ENCODE measurements around the gene GFRA1.

Gene GFRA1

DNA sequence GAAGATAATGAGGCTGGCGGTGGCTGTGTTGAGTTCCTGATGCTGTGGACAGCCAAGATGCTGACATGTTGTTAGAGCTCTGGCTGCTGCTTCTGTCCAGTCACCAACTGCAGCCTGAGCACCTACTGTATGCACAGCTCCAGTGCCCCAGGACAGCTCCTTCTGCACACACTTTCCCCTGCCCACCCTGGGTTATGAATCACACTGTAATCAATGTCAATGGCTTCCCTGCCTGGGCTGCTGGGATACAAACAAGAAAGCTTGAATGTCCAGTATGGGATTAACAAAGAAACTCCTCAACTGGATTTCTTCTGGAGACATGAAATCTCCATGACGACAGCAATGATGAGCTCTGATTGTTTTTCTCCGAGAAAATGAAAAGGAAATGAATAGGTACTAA, 172.0 kb downstream of the GFRA1 start:
- no peak for DNase-seq (ENCODE audit: low read depth)

DNA sequence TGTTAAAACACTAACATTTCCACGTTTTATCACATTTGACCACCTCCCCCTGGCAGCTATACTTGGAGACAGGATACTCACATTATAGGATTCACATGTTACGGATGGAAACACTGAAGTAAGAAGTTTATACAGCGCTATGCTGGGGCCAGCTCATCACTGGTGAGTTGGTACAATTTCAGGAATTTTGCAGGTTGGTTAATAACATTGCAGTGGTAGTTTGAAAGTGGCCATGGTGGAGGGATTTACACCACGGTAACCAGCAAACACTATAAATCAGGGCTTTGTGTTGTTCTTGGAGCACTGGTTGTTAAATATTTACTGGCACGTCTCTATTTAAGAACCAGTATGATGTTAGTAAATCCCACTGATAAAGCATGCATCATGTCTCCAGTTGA, 174.0 kb downstream of the GFRA1 start:
- DNase-seq (ENCODE audit: low read depth), result no peak

GRCh38 chr10:116098411-116099022, 174.5 kb downstream of the GFRA1 start:
- no peak for DNase-seq (ENCODE audit: low read depth)

DNA sequence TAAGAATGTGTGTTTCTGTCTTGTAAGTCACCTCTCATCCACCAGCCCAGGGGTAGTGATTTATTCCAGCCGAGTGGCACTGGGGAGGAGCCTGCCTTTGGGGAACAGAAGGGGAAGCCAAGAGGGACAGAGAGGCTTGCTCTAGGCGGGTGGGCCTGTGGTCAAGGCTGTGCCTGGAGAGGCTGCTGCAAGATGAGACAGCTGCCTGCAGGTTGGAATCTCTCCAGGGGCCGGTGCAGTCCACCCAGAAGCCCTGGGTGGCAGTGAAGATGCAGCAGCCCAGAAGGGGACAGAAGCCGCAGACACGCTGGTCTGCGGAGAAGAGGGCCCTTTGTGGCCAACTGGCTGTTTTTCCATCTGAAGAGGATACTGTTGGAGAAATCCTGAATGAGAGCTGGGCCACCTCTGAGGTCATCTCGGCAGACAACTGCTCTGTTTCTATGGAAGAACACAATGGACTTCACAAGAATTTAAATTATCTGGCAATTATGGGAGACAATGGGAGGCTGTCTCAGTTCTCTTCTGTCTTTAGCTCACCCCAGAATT, 175.7 kb downstream of the GFRA1 start:
- DNase-seq (ENCODE audit: low read depth), result no peak

DNA sequence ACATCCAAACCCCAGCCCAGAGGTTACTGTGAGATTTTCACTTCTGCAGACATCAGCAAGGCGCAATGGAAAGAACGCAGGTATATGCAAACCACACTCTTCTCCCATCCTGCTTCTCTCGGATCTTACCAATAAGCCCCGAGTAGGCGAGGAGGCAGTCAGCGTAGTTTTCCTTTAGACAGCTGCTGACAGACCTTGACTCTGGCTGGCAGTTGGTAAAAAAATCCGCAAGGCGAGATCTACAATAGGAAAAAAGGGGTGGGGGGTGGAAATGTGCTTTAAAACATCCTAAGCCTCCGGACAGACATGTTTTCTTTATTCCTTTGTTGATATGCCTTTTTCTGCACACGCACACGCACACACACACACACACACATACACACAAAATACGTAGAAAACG, 176.5 kb downstream of the GFRA1 start:
- no peak for DNase-seq (ENCODE audit: low read depth)

DNA sequence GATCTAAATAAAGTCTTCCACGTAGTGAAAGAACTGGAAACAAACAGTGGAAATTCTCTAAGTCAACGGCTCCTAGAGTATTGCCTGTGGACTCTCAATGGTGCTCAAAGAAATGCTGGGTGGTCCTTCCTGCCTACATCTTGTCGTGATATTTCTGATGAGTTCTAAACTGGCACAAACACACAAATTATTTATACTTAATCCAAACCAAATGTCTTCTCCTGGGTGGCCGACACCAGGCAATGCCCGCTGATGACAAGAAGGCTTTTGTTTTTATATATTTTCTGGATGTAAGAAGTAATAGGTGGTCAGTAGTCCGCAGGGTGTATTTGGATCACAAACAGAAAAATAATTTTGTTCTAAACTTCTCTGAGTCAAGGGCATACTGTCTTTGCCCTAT, 178.7 kb downstream of the GFRA1 start:
- no peak for DNase-seq (ENCODE audit: low read depth)

- no peak for DNase-seq (ENCODE audit: low read depth)
Measured at GRCh38 chr10:116093031-116093430, 180.0 kb downstream of the GFRA1 start.

DNA sequence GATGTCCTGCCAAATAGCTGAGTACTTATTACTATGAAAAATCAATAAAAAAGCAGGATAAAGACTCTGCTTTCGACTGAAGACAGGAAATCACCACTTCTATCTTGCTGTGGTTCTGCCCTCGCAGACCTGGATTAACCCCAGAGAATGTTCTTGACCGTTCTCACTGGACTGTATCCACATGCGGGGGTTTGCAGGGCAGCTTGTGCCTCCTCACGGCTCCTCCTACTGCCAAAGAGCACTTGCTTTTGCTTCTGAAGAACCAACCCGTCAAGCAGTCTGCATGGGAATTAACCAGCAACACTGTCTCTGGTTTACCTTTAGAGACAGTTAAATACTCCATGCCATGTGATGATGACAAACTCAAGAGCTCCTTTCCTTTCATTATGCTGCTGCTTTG, 184.0 kb downstream of the GFRA1 start:
- no peak for DNase-seq (ENCODE audit: low read depth)

GRCh38 chr10:116085323-116085722, 187.7 kb downstream of the GFRA1 start:
- DNase-seq (ENCODE audit: low read depth), result no peak

DNA sequence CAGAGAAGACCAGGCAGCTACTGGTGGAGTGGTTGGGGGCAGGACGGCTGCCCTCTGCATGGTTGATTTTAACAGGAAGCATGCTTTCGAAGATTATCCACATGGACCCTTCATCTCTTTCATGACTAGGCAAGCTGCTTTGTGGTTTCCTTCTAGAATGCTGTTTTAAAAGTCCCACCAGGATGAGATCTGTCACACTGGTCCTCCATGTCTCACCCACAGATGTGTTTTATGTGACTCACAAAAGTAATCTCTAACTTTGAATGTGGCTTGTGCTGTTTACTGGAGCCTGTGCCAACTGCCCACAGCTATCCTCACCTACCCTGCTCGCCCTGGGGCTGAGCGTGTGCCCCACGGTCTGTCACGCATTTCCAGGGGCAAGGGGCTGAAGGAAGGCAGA, 188.8 kb downstream of the GFRA1 start:
- no peak for DNase-seq (ENCODE audit: low read depth)

DNA sequence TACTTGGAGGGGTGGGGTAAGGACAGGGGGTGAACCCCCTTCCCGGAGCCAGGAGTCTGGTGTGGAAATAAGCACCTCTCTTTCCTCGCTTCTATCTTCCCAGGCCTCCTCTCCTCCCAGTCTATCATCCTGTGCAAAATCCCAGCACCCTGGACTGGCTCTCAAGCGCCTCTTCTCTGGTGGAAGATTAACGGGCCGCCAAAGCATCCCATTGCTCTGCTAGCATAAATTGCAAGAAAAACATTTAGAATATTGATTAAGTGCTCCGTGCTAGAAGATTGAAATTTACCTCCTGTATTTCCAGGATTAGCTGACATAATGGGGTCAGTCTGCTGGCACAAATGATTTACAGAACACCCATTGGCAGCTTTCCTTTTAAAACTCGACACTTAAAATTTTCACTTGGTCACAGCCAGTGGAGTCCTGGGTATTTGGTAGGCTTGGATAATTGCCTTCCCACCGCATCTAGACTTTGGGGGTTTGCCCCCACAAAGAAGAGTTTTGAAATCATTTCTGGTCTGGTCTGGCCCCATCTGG, 189.7 kb downstream of the GFRA1 start:
- DNase-seq (ENCODE audit: low read depth), result no peak

DNA sequence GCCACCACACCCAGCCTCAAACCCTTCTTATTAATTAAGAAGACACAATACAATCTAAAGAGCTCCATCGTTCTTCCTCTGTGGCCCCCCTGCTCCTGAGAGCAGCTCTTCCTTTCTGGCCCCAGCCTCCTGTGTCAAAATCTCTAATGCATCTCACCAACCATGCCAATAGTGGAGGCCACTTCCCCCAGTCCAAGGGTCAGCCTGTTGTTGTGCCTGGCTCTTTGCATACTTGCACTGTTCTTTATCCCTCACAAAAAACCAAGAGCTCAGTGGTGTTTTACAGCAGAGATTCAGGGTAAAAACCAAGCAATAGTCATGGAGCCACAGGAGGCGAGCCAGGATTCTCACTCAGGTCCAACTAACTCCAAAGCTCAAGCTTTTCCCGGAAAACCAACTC, 190.2 kb downstream of the GFRA1 start:
- DNase-seq (ENCODE audit: low read depth), result no peak

DNA sequence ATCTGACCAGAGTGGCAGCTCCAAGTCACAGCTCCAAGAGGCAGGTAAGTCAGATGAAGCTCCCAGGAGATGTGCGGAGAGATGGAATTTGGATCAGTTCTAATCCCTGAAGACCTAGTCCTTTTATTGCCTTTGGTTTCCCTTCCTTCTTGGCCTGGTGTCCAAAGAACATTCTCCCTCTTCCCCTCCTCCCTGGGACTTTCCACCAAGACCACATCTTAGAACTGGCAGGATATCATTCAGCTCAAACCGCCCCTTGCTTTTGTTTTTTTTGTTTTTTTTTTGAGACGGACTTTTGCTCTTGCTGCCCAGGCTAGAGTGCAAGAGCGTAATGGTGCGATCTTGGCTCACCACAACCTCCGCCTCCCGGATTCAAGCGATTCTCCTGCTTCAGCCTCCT, 190.8 kb downstream of the GFRA1 start:
- DNase-seq (ENCODE audit: low read depth), result no peak

GRCh38 chr10:116080553-116080952, 192.5 kb downstream of the GFRA1 start:
- no peak for DNase-seq (ENCODE audit: low read depth)

GRCh38 chr10:116079355-116079754, 193.7 kb downstream of the GFRA1 start:
- no peak for DNase-seq (ENCODE audit: low read depth)

DNA sequence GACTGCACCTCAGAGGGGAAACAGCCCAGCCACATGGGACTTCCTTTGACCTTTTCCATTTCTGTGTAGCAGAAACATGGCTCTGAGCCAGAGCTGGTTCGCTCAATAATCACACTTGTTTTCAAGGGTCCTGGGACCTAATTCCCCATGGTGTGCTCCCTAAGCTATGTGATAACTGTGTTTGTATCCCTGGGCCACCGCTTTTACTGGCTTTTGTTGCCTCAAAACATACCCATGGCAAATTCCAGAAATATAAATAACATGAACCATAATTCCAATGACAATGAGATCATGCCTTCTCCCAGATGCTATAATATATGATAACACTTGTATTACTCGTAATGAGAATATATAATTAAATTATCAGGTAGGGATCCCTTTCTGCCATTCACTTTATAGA, 196.4 kb downstream of the GFRA1 start:
- DNase-seq (ENCODE audit: low read depth), result no peak

DNA sequence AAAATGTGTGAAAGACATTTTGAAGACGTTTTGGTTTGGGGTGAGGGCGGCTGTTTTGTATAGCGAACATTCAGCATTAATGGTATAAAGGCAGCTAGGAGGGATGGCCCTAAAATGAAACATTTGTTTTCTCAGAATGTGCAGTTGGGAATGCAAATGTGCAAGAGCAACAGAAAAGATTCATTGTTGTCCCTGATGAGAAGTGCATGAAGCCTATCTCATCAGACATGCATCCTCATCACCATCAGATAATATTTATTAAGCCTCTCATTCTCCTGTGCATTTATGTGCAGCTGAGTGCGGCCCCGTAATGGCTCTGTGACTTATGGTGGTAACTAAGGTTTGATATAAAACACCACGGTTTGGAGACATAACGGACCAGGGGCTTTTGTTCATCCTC, 199.5 kb downstream of the GFRA1 start:
- DNase-seq (ENCODE audit: low read depth), result no peak

DNA sequence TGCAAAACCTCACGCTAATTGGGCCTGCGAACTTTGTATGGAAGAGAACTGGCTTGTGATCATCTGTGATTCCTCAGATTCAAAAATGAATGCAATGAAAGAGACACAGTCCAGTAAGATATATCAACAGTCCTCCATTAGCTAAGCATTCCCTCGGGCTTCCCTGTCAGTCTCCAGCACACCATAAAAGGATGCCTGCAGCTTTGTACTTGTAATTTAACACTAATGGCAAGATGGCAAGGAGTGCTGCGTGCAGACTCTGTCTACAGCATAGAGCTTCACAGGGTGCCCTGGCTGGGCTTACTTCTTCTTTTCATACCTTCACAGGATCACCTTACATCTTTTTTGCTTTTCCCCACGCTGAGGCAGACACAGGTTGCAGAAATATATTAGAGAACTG, 200.0 kb downstream of the GFRA1 start:
- no peak for DNase-seq (ENCODE audit: low read depth)

GRCh38 chr10:116071453-116072148, 201.4 kb downstream of the GFRA1 start:
- no peak for DNase-seq (ENCODE audit: low read depth)

GRCh38 chr10:116070743-116071320, 202.2 kb downstream of the GFRA1 start:
- DNase-seq (ENCODE audit: low read depth), result no peak

GRCh38 chr10:116069856-116070255, 203.2 kb downstream of the GFRA1 start:
- DNase-seq (ENCODE audit: low read depth), result no peak

GRCh38 chr10:116067825-116068224, 205.2 kb downstream of the GFRA1 start:
- no peak for DNase-seq (ENCODE audit: low read depth)

- DNase-seq (ENCODE audit: low read depth), result no peak
Measured at GRCh38 chr10:116063107-116063506, 209.9 kb downstream of the GFRA1 start.
